GM12891 (cell line): ENCODE data around the gene PAX7.
"Not testable (repeated sequence)": the region's sequence is repeated elsewhere in the genome, so short reads cannot be mapped to it uniquely, and the experiment has no call there.

Experiments
- DNase-seq: peaks from one replicate; pipeline ENCODE4 v3.0.0; 2011; ENCODE audit warnings: low spot score; ENCODE audit not compliant: insufficient read length
- FAIRE-seq: peaks from 2 replicates; lab custom pipeline; 2011; peaks lifted over from hg19 to GRCh38; lab: Jason Lieb, UNC
- PAX5 ChIP-seq: IDR thresholded peaks from 2 replicates; pipeline ENCODE4 v1.6.1; 2011; ENCODE audit warnings: low read length, moderate library complexity, mild to moderate bottlenecking; ENCODE audit not compliant: insufficient read depth, severe bottlenecking
- POLR2A ChIP-seq: IDR thresholded peaks from 2 replicates; pipeline ENCODE4 v1.6.1; 2011; ENCODE audit warnings: low read depth, low read length, control low read depth
- POLR2AphosphoS5 ChIP-seq: IDR thresholded peaks from 2 replicates; pipeline ENCODE4 v1.6.1; 2011; ENCODE audit warnings: low read depth, low read length, control low read depth
- POU2F2 ChIP-seq: IDR thresholded peaks from 2 replicates; pipeline ENCODE4 v1.6.1; 2011; ENCODE audit warnings: low read depth, mild to moderate bottlenecking, control low read depth, low read length, moderate library complexity
- SPI1 ChIP-seq: IDR thresholded peaks from 2 replicates; pipeline ENCODE4 v1.6.1; 2011; ENCODE audit warnings: low read depth, low read length, control low read depth
- TAF1 ChIP-seq: IDR thresholded peaks from 2 replicates; pipeline ENCODE4 v1.6.1; 2011; ENCODE audit warnings: low read depth, low read length, control low read depth

Gene PAX7

GRCh38 chr1:18749569-18749968 is 118.9 kb downstream of the PAX7 start:
- TF ChIP-seq POLR2A (no peak), SPI1 (no peak), POU2F2 (no peak), PAX5 (no peak), POLR2AphosphoS5 (no peak)
- no peak for DNase-seq
- FAIRE-seq, result no peak

GRCh38 chr1:18750600-18750999 is 120.0 kb downstream of the PAX7 start:
- DNase-seq (no peak), FAIRE-seq (no peak)
- TF ChIP-seq TAF1 (no peak), POU2F2 (no peak), POLR2A (no peak), SPI1 (no peak), PAX5 (no peak), POLR2AphosphoS5 (no peak)

- DNase-seq (no peak), FAIRE-seq (no peak)
- no peak for TF ChIP-seq POU2F2
- no peak for TF ChIP-seq SPI1
- TF ChIP-seq POLR2AphosphoS5, result no peak
- TF ChIP-seq TAF1, result no peak
- no peak for TF ChIP-seq PAX5
- no peak for TF ChIP-seq POLR2A
Measured at GRCh38 chr1:18751425-18751824, 120.8 kb downstream of the PAX7 start.

GRCh38 chr1:18752409-18752808 is 121.8 kb downstream of the PAX7 start:
- DNase-seq (no peak), FAIRE-seq (no peak)
- TF ChIP-seq PAX5 (no peak), SPI1 (no peak), TAF1 (no peak), POU2F2 (no peak), POLR2AphosphoS5 (no peak), POLR2A (no peak)

GRCh38 chr1:18760156-18760555 is 129.5 kb downstream of the PAX7 start:
- no peak for DNase-seq
- TF ChIP-seq TAF1 (no peak), POLR2A (no peak)
- FAIRE-seq, result no peak

GRCh38 chr1:18761948-18762840 is 131.5 kb downstream of the PAX7 start:
- DNase-seq, result no peak
- FAIRE-seq, result no peak
- TF ChIP-seq POLR2AphosphoS5 (no peak), PAX5 (no peak), SPI1 (no peak), POLR2A (no peak), TAF1 (no peak), POU2F2 (no peak)

- FAIRE-seq, result no peak
- no peak for DNase-seq
Measured at GRCh38 chr1:18764362-18764761, 133.7 kb downstream of the PAX7 start.

GRCh38 chr1:18765725-18766124 is 135.1 kb downstream of the PAX7 start:
- no peak for DNase-seq
- TF ChIP-seq SPI1 (no peak), POLR2A (no peak), PAX5 (no peak), POU2F2 (no peak), POLR2AphosphoS5 (no peak), TAF1 (no peak)
- no peak for FAIRE-seq

More at GRCh38 chr1:18764362-18764761, 133.7 kb downstream of the PAX7 start:
- no peak for TF ChIP-seq PAX5
- no peak for TF ChIP-seq TAF1
- TF ChIP-seq POLR2A, result no peak
- no peak for TF ChIP-seq POLR2AphosphoS5
- no peak for TF ChIP-seq POU2F2

GRCh38 chr1:18766328-18766727 is 135.7 kb downstream of the PAX7 start:
- no peak for FAIRE-seq
- no peak for DNase-seq
- TF ChIP-seq TAF1 (no peak), PAX5 (no peak), POLR2AphosphoS5 (no peak), POU2F2 (no peak), POLR2A (no peak), SPI1 (no peak)

- not testable (repeated sequence) for FAIRE-seq, DNase-seq
Measured at GRCh38 chr1:18767576-18767975, 136.9 kb downstream of the PAX7 start.
